Ishikawa (cell line): Measurements from ENCODE around the gene AHI1.

ENCODE experiments used
- EP300 ChIP-seq: IDR thresholded peaks from 2 replicates; pipeline ENCODE4 v1.6.1; 2012; ENCODE audit warnings: borderline replicate concordance
- RAD21 ChIP-seq: IDR thresholded peaks from 2 replicates; pipeline ENCODE4 v1.6.1; 2012; ENCODE audit warnings: low read depth
- USF1 ChIP-seq: IDR thresholded peaks from 2 replicates; pipeline ENCODE4 v1.6.1; 2012

- no peak for TF ChIP-seq USF1
- no peak for TF ChIP-seq EP300
- no peak for TF ChIP-seq RAD21
Observed at GRCh38 chr6:135281227-135281626, 216.3 kb downstream of the AHI1 start.
